ENCODE results near the gene SLC9A9. TPM values are rescaled to one million over a fixed set of nuclear protein-coding genes. Genes with fewer than 3 reads are reported as not detected.

Gene SLC9A9
- total RNA-seq, 3 donors from 2014 or later (not counting 1 experiment from before 2014, with no cell fraction given): 24.0 to 29.1 (median 27.2) TPM

DNA sequence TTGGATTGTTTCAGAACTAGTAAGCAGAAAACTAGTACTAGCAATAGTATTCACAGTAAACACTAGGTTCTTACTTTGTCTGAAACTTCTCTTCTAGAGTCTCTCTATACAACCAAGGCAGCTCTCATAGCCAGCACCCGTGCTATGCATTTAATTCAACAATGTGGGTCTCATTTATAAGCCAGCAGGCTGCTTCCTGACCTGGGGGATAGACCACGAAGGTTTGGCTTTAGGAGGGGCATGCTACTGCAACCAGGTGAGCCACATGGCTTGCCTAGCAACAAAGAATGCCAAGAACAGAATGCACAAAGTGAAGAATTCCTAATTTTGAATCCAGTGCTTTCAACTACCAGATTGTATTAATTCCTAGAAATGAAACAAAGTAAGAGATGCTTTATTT lies 514.9 kb downstream of the SLC9A9 start:
- Histone ChIP-seq H3K27me3 (ENCODE audit: control insufficient read depth, insufficient read depth, low read length) (no peaks in the 10 kb centered on the region), H3K4me3 (ENCODE audit: low read length) (no peak overlapping the region), H3K36me3 (ENCODE audit: control insufficient read depth, insufficient read depth, low read length) (no peaks in the 10 kb centered on the region), H3K9me3 (ENCODE audit: control insufficient read depth, insufficient read depth, low read length) (no peaks in the 10 kb centered on the region), H3K4me1 (ENCODE audit: control insufficient read depth, insufficient read depth, low read length) (no peaks in the 10 kb centered on the region), H3K27ac (ENCODE audit: low read length) (no peak overlapping the region)
- DNase-seq: no peak
- H3K27me3 Mint-ChIP-seq (ENCODE audit: low read depth in 2 of 2): no peaks in the 10 kb centered on the region
- intact Hi-C loops (cut with micrococcal nuclease): no loop called here
- no peak overlapping the region for H3K27ac Mint-ChIP-seq
- WGBS (ENCODE audit: insufficient coverage): 47% methylated on average over 2 of the region's 2 CpGs
- H3K4me1 Mint-ChIP-seq: peaks cover 17 to 18% of the 10 kb centered on the region in 2 donors
- ATAC-seq: no peak
- peaks cover 0 to 2% of the 10 kb centered on the region in 2 donors for H3K9me3 Mint-ChIP-seq
- TF ChIP-seq, protein P1, sequence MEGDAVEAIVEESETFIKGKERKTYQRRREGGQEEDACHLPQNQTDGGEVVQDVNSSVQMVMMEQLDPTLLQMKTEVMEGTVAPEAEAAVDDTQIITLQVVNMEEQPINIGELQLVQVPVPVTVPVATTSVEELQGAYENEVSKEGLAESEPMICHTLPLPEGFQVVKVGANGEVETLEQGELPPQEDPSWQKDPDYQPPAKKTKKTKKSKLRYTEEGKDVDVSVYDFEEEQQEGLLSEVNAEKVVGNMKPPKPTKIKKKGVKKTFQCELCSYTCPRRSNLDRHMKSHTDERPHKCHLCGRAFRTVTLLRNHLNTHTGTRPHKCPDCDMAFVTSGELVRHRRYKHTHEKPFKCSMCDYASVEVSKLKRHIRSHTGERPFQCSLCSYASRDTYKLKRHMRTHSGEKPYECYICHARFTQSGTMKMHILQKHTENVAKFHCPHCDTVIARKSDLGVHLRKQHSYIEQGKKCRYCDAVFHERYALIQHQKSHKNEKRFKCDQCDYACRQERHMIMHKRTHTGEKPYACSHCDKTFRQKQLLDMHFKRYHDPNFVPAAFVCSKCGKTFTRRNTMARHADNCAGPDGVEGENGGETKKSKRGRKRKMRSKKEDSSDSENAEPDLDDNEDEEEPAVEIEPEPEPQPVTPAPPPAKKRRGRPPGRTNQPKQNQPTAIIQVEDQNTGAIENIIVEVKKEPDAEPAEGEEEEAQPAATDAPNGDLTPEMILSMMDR (IDR thresholded peaks at IDR 0.05): no peak
- peaks cover 19% of the 10 kb centered on the region for H3K36me3 Mint-ChIP-seq
- no peak overlapping the region for H3K4me3 Mint-ChIP-seq

DNA sequence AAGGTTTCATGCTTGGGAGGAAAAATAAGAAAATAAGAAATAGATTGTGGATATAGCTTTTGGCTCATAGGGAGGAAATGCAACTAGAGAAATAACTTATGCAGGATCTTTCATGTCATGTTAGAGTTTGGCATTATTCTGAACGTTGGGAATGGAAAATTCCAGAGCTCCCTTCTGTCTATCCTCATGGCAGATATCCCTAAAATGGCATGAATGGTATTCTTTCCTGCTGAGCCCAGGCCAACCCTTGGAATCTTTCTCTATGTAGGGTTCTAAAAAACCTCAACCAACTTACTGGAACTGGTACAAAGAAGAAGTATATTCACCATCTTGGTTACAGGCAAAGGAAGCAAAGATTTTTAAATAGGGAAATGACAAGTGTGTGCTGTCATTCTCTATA lies 516.2 kb downstream of the SLC9A9 start:
- Mint-ChIP-seq H3K27me3 (ENCODE audit: low read depth in 2 of 2) (no peaks in the 10 kb centered on the region), H3K4me1 (peaks cover 26 to 28% of the 10 kb centered on the region in 2 donors), H3K4me3 (no peak overlapping the region), H3K9me3 (peaks cover 0 to 2% of the 10 kb centered on the region in 2 donors), H3K27ac (no peak overlapping the region), H3K36me3 (peaks cover 19% of the 10 kb centered on the region)
- ATAC-seq: no peak
- WGBS (ENCODE audit: insufficient coverage): 36% methylated on average over 1 of the region's 1 CpG
- Histone ChIP-seq H3K27ac (ENCODE audit: low read length) (no peak overlapping the region), H3K4me3 (ENCODE audit: low read length) (no peak overlapping the region), H3K27me3 (ENCODE audit: control insufficient read depth, insufficient read depth, low read length) (no peaks in the 10 kb centered on the region), H3K9me3 (ENCODE audit: control insufficient read depth, insufficient read depth, low read length) (no peaks in the 10 kb centered on the region), H3K4me1 (ENCODE audit: control insufficient read depth, insufficient read depth, low read length) (no peaks in the 10 kb centered on the region), H3K36me3 (ENCODE audit: control insufficient read depth, insufficient read depth, low read length) (no peaks in the 10 kb centered on the region)
- intact Hi-C loops (cut with micrococcal nuclease): no loop called here
- DNase-seq: no peak
- TF ChIP-seq, protein P1 (IDR thresholded peaks at IDR 0.05): no peak

- H3K4me3 ChIP-seq (ENCODE audit: low read length): no peak overlapping the region
- H3K27ac ChIP-seq (ENCODE audit: low read length): no peak overlapping the region
- Mint-ChIP-seq H3K4me3 (no peak overlapping the region), H3K27ac (no peak overlapping the region), H3K9me3 (peaks cover 0 to 2% of the 10 kb centered on the region in 2 donors), H3K4me1 (peaks cover 33 to 34% of the 10 kb centered on the region in 2 donors), H3K36me3 (peaks cover 19% of the 10 kb centered on the region), H3K27me3 (ENCODE audit: low read depth in 2 of 2) (no peaks in the 10 kb centered on the region)
- no peak for ATAC-seq
- WGBS (ENCODE audit: insufficient coverage): 80% methylated on average over 5 of the region's 5 CpGs
- H3K27me3 ChIP-seq (ENCODE audit: control insufficient read depth, insufficient read depth, low read length): no peaks in the 10 kb centered on the region
- DNase-seq: no peak
- no peaks in the 10 kb centered on the region for H3K36me3 ChIP-seq (ENCODE audit: control insufficient read depth, insufficient read depth, low read length)
- intact Hi-C loops (cut with micrococcal nuclease): no loop called here
- TF ChIP-seq, protein P1 (IDR thresholded peaks at IDR 0.05): no peak
- no peaks in the 10 kb centered on the region for H3K9me3 ChIP-seq (ENCODE audit: control insufficient read depth, insufficient read depth, low read length)
- H3K4me1 ChIP-seq (ENCODE audit: control insufficient read depth, insufficient read depth, low read length): peaks cover 2% of the 10 kb centered on the region
Measured at GRCh38 chr3:143331350-143331749, 516.9 kb downstream of the SLC9A9 start.

- Mint-ChIP-seq H3K9me3 (peaks cover 0 to 2% of the 10 kb centered on the region in 2 donors), H3K27me3 (ENCODE audit: low read depth in 2 of 2) (no peaks in the 10 kb centered on the region), H3K27ac (no peak overlapping the region), H3K4me1 (peaks cover 37 to 41% of the 10 kb centered on the region in 2 donors), H3K4me3 (no peak overlapping the region), H3K36me3 (peaks cover 10% of the 10 kb centered on the region)
- no peak for ATAC-seq
- Histone ChIP-seq H3K36me3 (ENCODE audit: control insufficient read depth, insufficient read depth, low read length) (no peaks in the 10 kb centered on the region), H3K27ac (ENCODE audit: low read length) (no peak overlapping the region), H3K9me3 (ENCODE audit: control insufficient read depth, insufficient read depth, low read length) (no peaks in the 10 kb centered on the region), H3K4me3 (ENCODE audit: low read length) (no peak overlapping the region), H3K4me1 (ENCODE audit: control insufficient read depth, insufficient read depth, low read length) (peaks cover 4% of the 10 kb centered on the region), H3K27me3 (ENCODE audit: control insufficient read depth, insufficient read depth, low read length) (no peaks in the 10 kb centered on the region)
- WGBS (ENCODE audit: insufficient coverage): 88% methylated on average over 1 of the region's 2 CpGs
- TF ChIP-seq, protein P1 (IDR thresholded peaks at IDR 0.05): no peak
- DNase-seq: no peak
- intact Hi-C loops (cut with micrococcal nuclease): no loop called here
Measured at GRCh38 chr3:143330296-143330868, 517.9 kb downstream of the SLC9A9 start.

All from natural killer cell (primary cell).